OCI-LY7 (cell line): ENCODE measurements around the gene ENDOV.
"Not testable (repeated sequence)": the region's sequence is repeated elsewhere in the genome, so short reads cannot be mapped to it uniquely, and the experiment has no call there.

ENCODE experiments used
- CTCF ChIP-seq: fragments of 200-600 bp; sonication (generic); conservative IDR thresholded peaks from 2 replicates; pipeline ENCODE4 v1.5.1; 2014; ENCODE audit warnings: mild to moderate bottlenecking, antibody characterized with exemption, low read length, moderate library complexity, mixed read lengths
- EZH2phosphoT487 ChIP-seq: fragments of 200-600 bp; sonication (generic); IDR thresholded peaks from 2 replicates; pipeline ENCODE4 v1.6.1; 2018; ENCODE audit warnings: low read depth, borderline replicate concordance, mild to moderate bottlenecking, mixed run types, antibody characterized with exemption, low read length, moderate library complexity, mixed read lengths

DNA sequence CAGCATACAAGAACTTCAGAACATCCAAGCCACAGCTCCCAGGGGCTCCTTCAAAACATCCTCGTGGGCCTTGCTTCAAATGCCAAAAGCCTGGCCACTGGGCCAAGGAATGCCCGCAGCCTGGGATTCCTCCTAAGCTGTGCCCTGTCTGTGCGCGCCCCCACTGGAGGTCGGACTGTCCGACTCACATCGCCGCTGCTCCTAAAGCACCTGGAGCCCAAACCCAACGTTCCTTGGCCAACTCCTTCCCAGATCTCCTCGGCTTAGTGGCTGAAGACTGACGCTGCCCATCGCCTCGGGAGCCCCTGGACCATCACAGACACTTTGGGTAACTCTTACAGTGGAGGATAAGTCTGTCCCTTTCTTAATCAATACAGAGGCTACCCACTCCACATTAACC lies 12.9 kb upstream of the ENDOV start:
- TF ChIP-seq CTCF, EZH2phosphoT487: not testable (repeated sequence)
